ENCODE measurements around the gene CCDC178.

CCDC178 gene

GRCh38 chr18:33115917-33116316 lies 324.6 kb downstream of the CCDC178 start:
- no peak for DNase-seq

- no peak for DNase-seq
Measured at GRCh38 chr18:33115476-33115875, 325.0 kb downstream of the CCDC178 start.

- no peak for DNase-seq
Measured at GRCh38 chr18:33114749-33115148, 325.8 kb downstream of the CCDC178 start.

- DNase-seq: no peak
Measured at GRCh38 chr18:33113416-33113815, 327.1 kb downstream of the CCDC178 start.

DNA sequence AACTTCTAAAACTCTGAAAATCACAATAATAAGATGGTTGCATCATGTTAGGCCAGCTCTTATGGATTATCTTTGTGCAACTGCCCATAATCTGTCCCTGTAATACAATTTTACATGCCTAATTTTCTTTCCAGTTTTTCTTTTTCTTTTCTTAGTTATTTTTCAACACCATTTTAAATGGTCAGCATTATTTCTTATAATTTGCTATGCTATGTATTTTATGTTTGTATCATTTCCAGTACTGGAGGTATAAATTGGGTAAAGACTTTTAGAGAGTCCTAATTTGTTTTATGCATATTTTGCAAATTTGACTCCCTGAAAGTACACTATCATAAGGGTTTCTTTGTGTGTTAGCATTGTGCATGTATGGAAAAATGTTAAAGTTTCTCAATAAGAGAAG lies 333.0 kb downstream of the CCDC178 start:
- no peak for DNase-seq

- DNase-seq: no peak
Measured at GRCh38 chr18:33101316-33101715, 339.2 kb downstream of the CCDC178 start.

DNA sequence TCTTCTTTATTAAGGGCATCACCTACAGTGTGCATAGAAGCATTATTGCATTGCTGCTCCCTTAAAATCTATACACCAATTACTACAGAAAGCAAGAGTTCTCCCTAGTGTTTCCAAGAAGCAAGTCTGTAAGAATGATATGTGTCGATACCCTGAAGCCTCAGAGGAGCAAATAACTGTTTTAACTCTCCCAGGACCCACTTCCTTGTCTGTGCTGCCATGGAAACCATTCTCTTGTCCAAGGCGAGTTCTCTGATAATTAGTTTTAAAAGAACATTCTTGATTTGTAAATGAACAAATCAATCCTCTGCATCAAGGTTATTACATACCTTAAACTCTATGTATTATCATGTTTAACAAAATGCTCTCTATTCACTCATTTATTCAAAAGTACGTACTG lies 340.9 kb downstream of the CCDC178 start:
- no peak for DNase-seq

DNA sequence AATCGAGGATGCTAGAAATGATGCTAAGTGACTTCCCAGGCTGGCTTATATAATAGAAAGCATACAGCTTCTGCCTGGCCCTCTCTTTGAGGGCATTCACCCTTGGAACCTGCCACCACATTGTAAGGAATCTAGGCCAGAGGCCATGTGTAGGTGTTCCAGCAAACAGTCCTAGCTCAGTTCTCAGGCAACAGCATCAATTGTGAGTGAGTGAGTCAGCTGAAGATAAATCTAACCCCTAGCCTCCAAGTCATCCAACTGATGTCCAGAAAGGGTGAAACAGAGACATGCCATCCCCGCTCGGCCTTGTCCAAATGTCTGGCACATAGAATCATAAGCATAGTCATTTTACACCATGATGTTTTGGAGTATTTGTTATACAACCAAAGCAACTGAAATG lies 343.4 kb downstream of the CCDC178 start:
- peak; percentile 67 for DNase-seq

DNA sequence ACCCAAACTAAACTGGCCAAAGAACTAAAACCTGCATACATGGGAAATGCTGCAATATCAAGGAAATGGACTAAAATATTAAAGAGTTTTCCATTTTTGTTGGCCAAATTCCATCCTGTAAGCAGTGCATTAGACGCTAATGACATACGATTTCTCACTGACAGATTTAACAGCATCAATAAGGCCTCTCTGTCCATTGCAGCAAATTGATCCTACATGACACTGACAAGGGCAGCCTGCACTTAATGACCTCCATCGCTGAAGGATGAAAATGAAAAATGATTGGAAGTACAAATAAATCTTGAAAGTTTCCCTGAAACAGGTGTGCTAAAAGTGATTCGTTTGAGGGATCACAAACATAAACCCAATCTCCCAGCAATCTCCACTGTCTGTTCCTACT lies 350.1 kb downstream of the CCDC178 start:
- no peak for DNase-seq

DNA sequence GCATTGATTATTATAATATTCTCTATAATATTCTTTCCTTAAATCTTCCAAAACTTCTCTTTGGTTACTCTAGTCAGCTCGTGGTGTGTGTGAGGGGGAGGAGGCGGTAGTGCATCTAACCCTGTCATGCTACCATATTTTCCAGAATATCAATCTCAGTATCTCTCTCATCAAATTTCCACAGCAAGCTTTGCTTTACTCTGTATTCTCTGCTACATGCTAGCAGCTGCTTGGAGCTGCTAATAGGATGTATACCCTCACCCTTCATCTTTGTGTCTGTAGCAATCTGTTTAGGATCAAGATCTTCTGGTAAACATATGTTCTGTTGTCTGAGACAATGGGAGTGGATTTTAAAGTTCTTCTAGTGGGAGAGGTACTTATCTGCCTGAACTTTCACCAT lies 363.9 kb downstream of the CCDC178 start:
- no peak for DNase-seq

GRCh38 chr18:33074125-33074524 lies 366.4 kb downstream of the CCDC178 start:
- DNase-seq: no peak

DNA sequence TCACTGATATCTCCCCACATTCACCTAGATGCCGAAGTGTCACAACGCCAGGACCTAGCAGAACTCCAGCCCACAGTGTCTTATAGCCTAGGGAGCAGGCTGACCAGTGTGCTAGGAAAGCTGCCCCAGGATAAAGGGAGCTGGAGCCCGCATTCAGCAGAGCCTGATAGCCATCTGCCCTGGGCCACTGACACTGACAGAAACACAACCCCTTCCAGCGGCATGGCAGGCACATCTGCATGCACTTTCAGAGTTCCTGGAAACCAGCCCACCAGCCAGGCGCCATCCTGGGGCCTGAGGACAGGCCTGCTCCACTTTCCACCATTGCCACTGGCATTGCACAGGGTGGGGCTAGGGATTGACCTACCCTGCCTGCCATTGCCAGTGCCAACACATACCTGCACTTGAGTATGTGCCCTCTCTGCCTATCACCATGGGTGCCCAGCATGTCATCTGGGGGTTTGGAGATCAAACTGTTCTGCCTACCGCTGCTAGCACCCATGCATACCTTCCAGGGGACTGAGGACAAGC lies 377.6 kb downstream of the CCDC178 start:
- DNase-seq: peak; percentile 48

DNA sequence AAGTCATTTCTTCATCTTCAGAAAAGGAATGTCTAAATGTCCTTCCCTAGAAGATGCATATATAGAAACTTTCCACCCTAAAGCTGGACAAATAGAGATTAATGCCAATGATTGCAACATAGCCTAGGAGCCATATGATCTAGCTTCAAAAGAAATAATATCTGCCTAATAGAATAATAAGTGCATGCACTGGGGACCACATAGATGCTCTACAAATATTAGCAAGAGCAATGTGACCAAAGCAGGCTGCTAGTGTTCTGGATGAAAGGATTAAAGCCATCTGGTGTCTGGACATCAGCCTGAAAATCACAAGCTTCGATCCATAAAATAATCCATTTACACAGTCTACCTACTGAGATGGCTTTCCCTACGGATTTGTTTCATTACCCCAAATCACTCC lies 387.6 kb downstream of the CCDC178 start:
- no peak for DNase-seq

GRCh38 chr18:33051407-33051806 lies 389.1 kb downstream of the CCDC178 start:
- DNase-seq: no peak

- no peak for DNase-seq
Measured at GRCh38 chr18:33040213-33040612, 400.3 kb downstream of the CCDC178 start.

- DNase-seq: no peak
Measured at GRCh38 chr18:33034945-33035344, 405.6 kb downstream of the CCDC178 start.

DNA sequence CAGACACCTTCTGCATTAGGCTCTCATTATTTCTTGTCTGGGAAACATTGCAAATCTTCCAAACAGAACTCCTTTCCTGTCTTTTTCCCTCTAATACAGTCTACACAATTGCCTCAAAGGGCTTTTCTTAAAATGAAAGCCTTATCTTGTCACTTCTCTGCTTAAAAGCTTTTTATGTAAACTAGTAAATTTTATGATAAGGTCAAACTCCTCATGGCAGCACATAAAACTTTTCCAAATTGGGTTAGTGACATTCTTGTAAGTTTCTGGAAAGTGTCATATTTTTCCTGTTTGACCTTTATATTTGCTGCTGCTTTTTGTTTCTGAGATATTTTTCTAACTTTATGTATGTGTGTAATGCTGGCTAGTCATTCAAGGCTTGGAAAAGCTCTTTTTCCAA lies 406.3 kb downstream of the CCDC178 start:
- DNase-seq: no peak

- no peak for DNase-seq
Measured at GRCh38 chr18:33022370-33022769, 418.2 kb downstream of the CCDC178 start.

DNA sequence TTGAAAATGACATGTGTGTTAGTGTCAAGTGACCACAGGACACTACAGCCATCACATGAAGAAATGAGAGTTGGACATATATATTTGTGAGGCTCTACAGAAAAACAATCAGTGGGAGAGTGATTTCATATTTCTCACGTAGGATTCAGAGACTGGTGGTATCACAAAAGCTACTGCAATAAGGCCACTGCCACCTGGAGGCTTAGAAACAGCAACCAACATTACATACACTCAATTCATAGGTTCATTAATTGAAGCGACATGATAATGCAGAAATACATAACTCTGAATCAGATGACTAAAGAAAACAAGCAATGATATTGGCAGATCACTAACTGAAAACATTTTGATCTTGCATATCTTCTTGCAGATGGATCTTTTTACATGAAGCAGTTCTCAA lies 419.6 kb downstream of the CCDC178 start:
- DNase-seq: no peak

GRCh38 chr18:33014060-33014796 lies 426.3 kb downstream of the CCDC178 start:
- no peak for DNase-seq

DNA sequence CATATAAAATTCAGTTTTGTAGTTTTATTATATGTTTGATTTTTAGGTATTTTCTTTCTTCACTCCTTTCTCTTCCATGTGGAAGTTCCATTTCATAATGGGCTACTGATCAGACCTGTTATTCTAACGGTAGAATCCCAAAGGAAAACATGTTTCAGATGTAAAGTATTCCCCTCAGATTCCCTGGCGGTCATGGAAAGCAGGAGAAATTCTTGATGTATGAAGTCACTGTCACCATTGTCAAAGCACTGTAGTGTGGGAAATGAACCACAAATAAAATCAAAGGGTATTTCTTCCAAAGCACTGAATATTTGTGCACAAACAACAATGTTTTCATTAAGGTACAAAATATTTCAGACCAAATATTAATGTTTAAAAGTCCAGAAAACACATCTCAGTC lies 430.4 kb downstream of the CCDC178 start:
- DNase-seq: peak; percentile 57

DNA sequence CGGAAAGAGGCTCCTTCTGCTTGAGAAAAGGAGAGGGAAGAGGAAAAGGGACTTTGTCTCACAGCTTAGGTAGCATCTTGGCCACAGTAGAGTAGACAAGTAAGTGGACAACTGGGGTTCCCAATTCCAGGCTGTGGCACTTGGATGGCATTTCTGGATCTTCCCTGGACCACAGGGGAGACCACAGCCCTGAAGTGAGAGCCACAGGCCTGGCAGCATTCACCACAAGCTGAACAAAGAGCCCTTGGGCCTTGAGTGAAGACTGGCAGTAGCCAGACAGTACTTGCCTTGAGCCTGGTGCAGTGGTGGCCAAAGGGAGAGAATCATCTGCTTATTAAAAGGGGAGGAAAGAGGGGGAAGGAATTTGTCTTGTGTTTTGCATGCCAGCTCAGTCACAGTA lies 441.6 kb downstream of the CCDC178 start:
- DNase-seq: no peak

- no peak for DNase-seq
Measured at GRCh38 chr18:32998285-32998684, 442.2 kb downstream of the CCDC178 start.

DNA sequence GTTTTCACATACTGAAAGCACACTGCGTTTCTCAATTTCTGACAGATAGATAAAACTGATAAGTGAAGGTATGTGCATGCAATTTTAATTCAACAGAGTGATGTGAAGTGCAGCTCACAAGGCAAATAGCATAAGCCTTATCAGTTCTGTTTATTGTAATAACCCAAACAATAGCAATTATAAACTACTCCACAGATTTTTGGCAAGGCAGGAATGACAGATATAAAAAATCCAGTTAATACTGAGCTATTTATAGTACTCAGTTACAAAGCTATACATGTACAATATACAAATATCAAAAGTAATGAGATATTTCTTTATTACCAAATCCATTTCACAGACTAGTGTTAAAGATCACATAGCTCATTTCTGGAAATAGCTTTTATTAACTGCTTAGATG lies 456.8 kb downstream of the CCDC178 start:
- no peak for DNase-seq

DNA sequence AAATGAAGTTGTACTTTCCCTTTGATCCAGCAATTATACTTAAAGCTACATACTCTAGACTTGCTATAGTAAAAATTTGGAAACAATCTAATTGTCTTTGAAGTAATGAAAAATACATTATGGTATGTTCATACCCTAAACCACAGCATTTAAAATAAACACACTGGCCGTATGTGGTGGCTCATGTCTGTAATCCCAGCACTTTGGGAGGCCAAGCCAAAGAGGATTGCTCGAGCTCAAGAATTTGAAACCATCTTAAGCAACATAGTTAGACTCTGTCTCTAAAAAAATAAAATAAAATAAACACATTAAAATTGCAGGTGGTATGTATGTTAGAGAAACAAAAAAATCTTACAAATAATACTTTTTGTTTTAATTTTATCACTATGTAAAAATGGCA lies 459.6 kb downstream of the CCDC178 start:
- no peak for DNase-seq
